Measurements from ENCODE around the gene NDC1. TPM values are rescaled to one million over a fixed set of nuclear protein-coding genes. Genes with fewer than 3 reads are reported as not detected.
"Not testable (repeated sequence)": the region's sequence is repeated elsewhere in the genome, so short reads cannot be mapped to it uniquely, and the experiment has no call there.

The NDC1 gene
- polyA plus RNA-seq, 1 of the 3 experiments (the other 2 are of a cell fraction): 11.5 TPM

GRCh38 chr1:53763461-53763860 is 74.6 kb downstream of the NDC1 start:
- no peak for DNase-seq
- no peaks in the 10 kb centered on the region for H3K9me3 ChIP-seq
- POLR2A ChIA-PET: no interaction called here
- no peaks in the 10 kb centered on the region for H3K27me3 ChIP-seq (ENCODE audit: insufficient read depth)
- WGBS (ENCODE audit: low lambda C conversion rate): 93% methylated on average over 4 of the region's 4 CpGs
- peaks cover 0 to 14% of the 10 kb centered on the region in 2 experiments; a peak in 2 of 4 replicates for H3K4me1 ChIP-seq (ENCODE audit: control insufficient read depth in 1 of 2, insufficient read depth in 2 of 2, low read depth in 1 of 2, low read length in 1 of 2)
- H4K20me1 ChIP-seq (ENCODE audit: insufficient read depth): no peaks in the 10 kb centered on the region
- TF ChIP-seq SMC3 (IDR thresholded peaks at IDR 0.05; ENCODE audit: low read depth, low read length) (no peak), PBX3 (IDR thresholded peaks at IDR 0.05) (no peak), RAD21 (IDR thresholded peaks at IDR 0.05; ENCODE audit: low read length) (0 out of 2 replicates have a peak, but pooled peaks have one; percentile 3), GABPA (IDR thresholded peaks at IDR 0.05; ENCODE audit: low read depth) (no peak), MAX (IDR thresholded peaks at IDR 0.05; ENCODE audit: low read depth) (no peak), CTCF (IDR thresholded peaks at IDR 0.05) (no peak), SIN3A (IDR thresholded peaks at IDR 0.05; ENCODE audit: borderline replicate concordance, low read depth, low read length) (no peak), GATA2 (CRISPR knock-in tag; IDR thresholded peaks at IDR 0.05) (no peak)
- no peak overlapping the region for H3K27ac ChIP-seq (ENCODE audit: low read depth in 2 of 2, low read length in 1 of 2)
- H3K79me2 ChIP-seq (ENCODE audit: insufficient read depth): no peaks in the 10 kb centered on the region
- no peak overlapping the region for H3K4me2 ChIP-seq
- CTCF ChIA-PET: interaction anchor here (0.7 to 3.6 kb wide), 5 partner anchors 8 to 278 kb away, joined by 3 to 18 read pairs (median 5); no protein-coding TSS in a partner anchor
- peaks cover 3 to 17% of the 10 kb centered on the region in 2 experiments for H3K36me3 ChIP-seq (replicated peaks in 1 of 2; ENCODE audit: control insufficient read depth in 1 of 2, insufficient read depth in 2 of 2, low read length in 1 of 2)
- no peaks in the 10 kb centered on the region for H3K9me2 ChIP-seq
- no peaks in the 10 kb centered on the region for H3F3A ChIP-seq (replicated peaks; ENCODE audit: insufficient read depth)
- H3K9ac ChIP-seq: no peak overlapping the region
- no peak overlapping the region for H2AFZ ChIP-seq (ENCODE audit: low read depth)
- H3K4me3 ChIP-seq (ENCODE audit: low read depth in 2 of 2, low read length in 1 of 2): no peak overlapping the region

GRCh38 chr1:53760497-53760896 is 77.6 kb downstream of the NDC1 start:
- 76% methylated on average over 7 of the region's 7 CpGs for WGBS (ENCODE audit: low lambda C conversion rate)
- H3K4me1 ChIP-seq (ENCODE audit: control insufficient read depth in 1 of 2, insufficient read depth in 2 of 2, low read depth in 1 of 2, low read length in 1 of 2); H3K4me3 ChIP-seq (ENCODE audit: low read depth in 2 of 2, low read length in 1 of 2); H3K27me3 ChIP-seq (ENCODE audit: insufficient read depth); H2AFZ ChIP-seq (ENCODE audit: low read depth); DNase-seq; H3K4me2 ChIP-seq; H3K27ac ChIP-seq (ENCODE audit: low read depth in 2 of 2, low read length in 1 of 2); H3K79me2 ChIP-seq (ENCODE audit: insufficient read depth); H3K36me3 ChIP-seq (replicated peaks in 1 of 2; ENCODE audit: control insufficient read depth in 1 of 2, insufficient read depth in 2 of 2, low read length in 1 of 2); H3F3A ChIP-seq (replicated peaks; ENCODE audit: insufficient read depth); H3K9ac ChIP-seq; H4K20me1 ChIP-seq (ENCODE audit: insufficient read depth); H3K9me2 ChIP-seq; H3K9me3 ChIP-seq; POLR2A ChIA-PET: not testable (repeated sequence)
- CTCF ChIA-PET: interaction anchor here (3.6 kb wide), 1 partner anchor 275 kb away, joined by 18 read pairs; no protein-coding TSS in a partner anchor

GRCh38 chr1:53755874-53756273 is 82.2 kb downstream of the NDC1 start:
- TF ChIP-seq USF1 (IDR thresholded peaks at IDR 0.05; ENCODE audit: borderline replicate concordance, low read depth): no peak
- no peak for TF ChIP-seq FOXM1 (IDR thresholded peaks at IDR 0.05; ENCODE audit: low read depth)
- TF ChIP-seq POLR2AphosphoS5 (IDR thresholded peaks at IDR 0.05; ENCODE audit: low read depth, low read length): no peak
- TF ChIP-seq USF2 (IDR thresholded peaks at IDR 0.05; ENCODE audit: borderline replicate concordance, low read depth, low read length): no peak
- no peak for TF ChIP-seq RXRA (IDR thresholded peaks at IDR 0.05; ENCODE audit: borderline replicate concordance, low read depth)
- no peak for TF ChIP-seq YY1 (IDR thresholded peaks at IDR 0.05; ENCODE audit: low read depth)
- no peak for TF ChIP-seq EP300 (IDR thresholded peaks at IDR 0.05; ENCODE audit: borderline replicate concordance in 1 of 2, low read depth in 1 of 2, low read length in 1 of 2)
- no peak for TF ChIP-seq TCF12 (IDR thresholded peaks at IDR 0.05)
- TF ChIP-seq ELF1 (IDR thresholded peaks at IDR 0.05): no peak
- no peak overlapping the region for H3K4me2 ChIP-seq
- no peaks in the 10 kb centered on the region for H4K20me1 ChIP-seq (ENCODE audit: insufficient read depth)
- no peak for DNase-seq
- H3K9ac ChIP-seq: no peak overlapping the region
- 48% methylated on average over 4 of the region's 5 CpGs for WGBS (ENCODE audit: low lambda C conversion rate)
- CTCF ChIA-PET: interaction anchor here (0.7 to 6.5 kb wide), 8 partner anchors 9 to 311 kb away, joined by 3 to 76 read pairs (median 4); no protein-coding TSS in a partner anchor
- no peaks in the 10 kb centered on the region for H3K79me2 ChIP-seq (ENCODE audit: insufficient read depth)
- no peak overlapping the region for H2AFZ ChIP-seq (ENCODE audit: low read depth)
- H3K36me3 ChIP-seq (replicated peaks in 1 of 2; ENCODE audit: control insufficient read depth in 1 of 2, insufficient read depth in 2 of 2, low read length in 1 of 2): no peaks in the 10 kb centered on the region
- no peaks in the 10 kb centered on the region for H3K27me3 ChIP-seq (ENCODE audit: insufficient read depth)
- POLR2A ChIA-PET: no interaction called here
- H3K9me3 ChIP-seq: no peaks in the 10 kb centered on the region
- H3K27ac ChIP-seq (ENCODE audit: low read depth in 2 of 2, low read length in 1 of 2): no peak overlapping the region
- H3K4me3 ChIP-seq (ENCODE audit: low read depth in 2 of 2, low read length in 1 of 2): no peak overlapping the region
- H3F3A ChIP-seq (replicated peaks; ENCODE audit: insufficient read depth): no peaks in the 10 kb centered on the region
- no peaks in the 10 kb centered on the region for H3K9me2 ChIP-seq
- H3K4me1 ChIP-seq (ENCODE audit: control insufficient read depth in 1 of 2, insufficient read depth in 2 of 2, low read depth in 1 of 2, low read length in 1 of 2): no peaks in the 10 kb centered on the region

All from SK-N-SH (cell line).